ENCODE results near the gene E2F3.
"Not testable (repeated sequence)": the region's sequence is repeated elsewhere in the genome, so short reads cannot be mapped to it uniquely, and the experiment has no call there.

Gene E2F3

GRCh38 chr6:20472748-20473147, 71.1 kb downstream of the E2F3 start:
- DNase-seq: no peak

DNA sequence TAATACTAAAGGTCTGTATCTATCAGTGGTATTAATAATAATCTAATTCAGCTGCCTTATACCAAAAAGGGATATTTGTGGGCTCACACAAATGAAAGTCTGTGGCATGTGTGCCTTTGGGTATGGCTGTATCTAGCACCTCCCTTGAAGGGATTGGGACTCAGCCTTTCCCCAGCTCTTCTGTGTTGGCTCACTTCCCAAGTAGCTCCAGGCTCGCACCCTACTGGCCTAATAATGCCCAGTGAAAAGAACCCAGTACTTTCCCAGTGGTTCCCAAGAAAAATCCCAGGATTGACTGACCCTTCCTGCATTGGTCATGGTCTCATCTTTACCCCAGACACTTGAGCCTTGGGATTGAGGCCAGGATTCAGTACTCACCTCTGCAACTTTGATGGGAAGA, 71.8 kb downstream of the E2F3 start:
- no peak for DNase-seq

DNA sequence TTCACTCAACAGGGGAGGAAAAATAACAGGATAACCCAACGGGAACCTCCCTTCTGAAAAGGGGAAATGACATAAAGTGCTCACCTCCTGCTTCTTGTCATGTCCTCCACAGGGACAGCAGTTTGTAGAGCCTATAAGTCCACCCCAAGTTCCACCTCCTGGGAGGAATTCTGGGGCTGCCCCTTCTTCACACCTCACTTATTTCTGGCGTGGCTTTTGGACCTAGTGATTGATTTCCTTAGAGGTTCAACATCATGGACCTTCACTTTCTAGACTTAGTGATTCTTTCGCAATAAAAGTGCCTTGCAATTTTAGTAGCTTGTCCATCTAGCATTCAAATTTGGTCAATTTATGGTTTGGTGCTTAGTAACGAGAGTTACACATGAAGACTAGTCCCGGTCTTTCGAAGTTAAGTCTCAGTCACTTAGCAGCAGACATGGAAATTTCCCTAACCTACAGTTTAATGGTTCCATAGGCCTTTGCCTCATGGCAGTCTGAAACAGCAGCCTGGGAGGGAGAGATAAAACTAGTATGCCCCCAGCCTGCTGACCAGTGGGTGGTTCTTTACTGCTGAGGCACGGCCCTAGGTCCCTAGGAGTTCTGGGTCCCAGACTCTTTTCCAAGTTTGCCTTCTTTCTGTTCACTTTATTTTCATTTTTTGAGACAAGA, 73.3 kb downstream of the E2F3 start:
- DNase-seq: no peak

GRCh38 chr6:20476501-20477043, 74.9 kb downstream of the E2F3 start:
- DNase-seq: no peak

DNA sequence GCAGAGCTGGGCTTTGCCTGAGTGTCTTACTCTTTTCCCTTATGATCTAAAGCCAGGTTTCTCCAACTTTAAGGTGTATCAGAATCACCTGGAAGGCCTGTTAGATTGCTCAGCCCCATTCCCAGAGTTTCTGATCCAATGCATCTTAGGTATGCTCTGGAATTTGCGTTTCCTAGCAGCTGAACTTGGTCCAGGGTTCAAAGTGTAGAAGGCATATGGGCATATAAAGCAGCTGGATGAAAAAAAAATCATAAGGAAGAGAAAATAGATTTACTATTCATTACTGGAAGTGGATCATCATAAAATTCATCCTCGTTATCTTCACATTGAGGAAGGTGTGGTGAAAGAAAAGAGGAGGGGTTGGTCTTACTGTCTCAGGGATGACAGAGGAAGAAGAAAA, 75.8 kb downstream of the E2F3 start:
- no peak for DNase-seq

DNA sequence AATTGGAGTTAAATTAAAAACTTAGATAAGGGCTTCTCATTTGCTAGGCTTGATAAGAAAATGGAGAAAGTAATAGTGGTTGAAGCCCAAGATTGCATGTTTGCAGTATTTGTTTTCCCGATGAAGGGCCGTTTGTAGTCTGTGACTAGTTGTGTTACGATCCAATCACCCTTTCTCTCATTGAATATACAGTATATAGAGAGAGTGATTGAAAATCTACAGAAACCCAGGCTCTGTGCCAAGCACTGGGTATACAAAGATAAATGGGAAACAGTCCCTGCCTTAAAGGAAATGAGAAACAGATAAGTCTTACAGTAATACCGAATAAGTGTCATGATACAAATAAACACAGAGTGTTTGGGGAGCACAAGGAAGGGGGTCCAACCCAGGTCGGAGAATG, 77.4 kb downstream of the E2F3 start:
- no peak for DNase-seq

DNA sequence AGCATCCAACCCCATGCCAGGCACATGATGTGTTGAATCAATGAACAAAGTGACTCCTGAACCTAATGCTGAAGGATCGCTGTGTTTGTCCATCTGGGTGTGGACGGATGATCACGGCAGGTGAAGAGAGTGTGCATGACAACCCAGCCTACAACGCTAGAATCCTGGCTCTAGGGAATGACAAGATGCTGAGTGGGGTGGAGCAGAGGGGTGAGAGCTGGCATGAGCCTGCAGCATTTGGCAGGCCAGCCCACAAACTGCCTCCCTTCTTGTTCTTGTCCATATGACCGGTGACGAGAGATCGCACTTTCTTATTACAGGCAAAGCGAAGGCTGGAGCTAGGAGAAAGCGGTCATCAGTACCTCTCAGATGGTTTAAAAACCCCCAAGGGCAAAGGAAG, 77.8 kb downstream of the E2F3 start:
- DNase-seq: no peak

GRCh38 chr6:20481281-20481680, 79.6 kb downstream of the E2F3 start:
- DNase-seq: no peak

- DNase-seq: no peak
Observed at GRCh38 chr6:20483887-20484497, 82.3 kb downstream of the E2F3 start.

DNA sequence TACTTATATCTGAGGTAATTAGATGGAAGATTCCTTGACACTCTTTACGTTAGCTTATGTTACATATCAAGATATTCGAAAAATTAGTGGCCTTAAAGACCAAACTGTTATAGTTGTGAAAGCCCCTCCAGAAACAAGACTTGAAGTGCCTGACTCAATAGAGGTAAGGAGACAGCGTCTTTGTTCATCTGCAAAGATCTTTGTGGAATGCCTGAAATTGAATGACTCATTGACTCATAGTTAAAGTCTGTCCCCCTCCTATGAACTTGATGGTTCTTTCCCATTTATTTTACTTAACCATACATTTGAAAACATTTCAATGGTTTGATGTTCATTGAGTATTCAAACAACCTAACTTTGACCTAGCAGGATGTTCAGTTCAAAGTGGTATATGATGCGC, 85.0 kb downstream of the E2F3 start:
- no peak for DNase-seq

DNA sequence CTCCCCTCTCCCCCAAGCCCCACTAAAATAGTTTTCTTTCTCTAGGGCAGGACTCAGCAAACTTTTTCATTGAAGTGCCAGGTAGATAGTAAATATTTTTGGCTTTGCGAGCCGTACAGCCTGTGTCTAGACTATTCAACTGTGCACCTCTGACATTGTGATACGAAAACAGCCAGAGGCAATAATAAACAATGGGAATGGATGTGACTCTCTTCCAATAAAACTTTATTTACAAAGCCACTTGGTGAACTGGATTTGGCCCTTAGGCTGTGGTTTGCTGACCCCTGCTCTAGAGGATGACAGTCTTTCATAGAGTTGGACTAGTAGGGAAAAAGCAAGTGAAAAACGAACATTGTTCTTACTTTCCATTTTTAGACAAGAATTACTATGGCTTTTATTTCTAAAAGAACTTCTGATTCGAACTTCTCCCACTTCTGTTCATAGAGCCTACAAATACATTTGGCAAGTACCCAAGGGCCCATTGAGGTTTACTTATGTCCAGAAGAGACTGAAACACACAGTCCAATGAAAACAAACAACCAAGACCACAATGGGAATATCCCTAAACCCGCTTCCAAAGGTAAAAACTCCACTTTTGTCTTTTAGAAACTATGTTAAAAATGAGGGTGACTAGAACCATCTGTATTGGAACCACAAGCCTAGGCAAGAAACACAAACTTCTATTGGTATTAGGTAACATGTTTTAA, 86.1 kb downstream of the E2F3 start:
- no peak for DNase-seq

DNA sequence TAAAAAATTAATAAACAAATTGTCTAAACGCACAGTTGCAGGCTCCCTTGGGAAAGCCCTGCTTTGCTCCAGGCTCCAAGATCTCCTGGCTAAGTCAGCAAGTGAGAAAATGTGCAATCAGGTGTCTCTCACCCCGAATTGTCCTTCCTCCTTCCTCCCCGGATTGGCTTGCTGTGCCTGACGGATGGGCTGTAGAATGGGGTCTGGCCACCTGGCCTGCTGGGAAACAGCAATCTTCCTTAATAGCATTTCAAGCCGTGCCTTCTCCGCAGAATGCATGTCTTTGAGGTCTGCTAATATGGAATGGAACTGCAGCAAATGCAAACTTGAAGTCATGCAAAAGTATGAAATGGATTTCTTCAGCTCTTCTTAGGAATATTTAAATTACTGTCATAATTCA, 88.9 kb downstream of the E2F3 start:
- no peak for DNase-seq

GRCh38 chr6:20492099-20492498, 90.4 kb downstream of the E2F3 start:
- DNase-seq: no peak

- DNase-seq: no peak
Observed at GRCh38 chr6:20497216-20498040, 95.7 kb downstream of the E2F3 start.

- DNase-seq: no peak
Observed at GRCh38 chr6:20498041-20498385, 96.3 kb downstream of the E2F3 start.

GRCh38 chr6:20509212-20509611, 107.5 kb downstream of the E2F3 start:
- no peak for DNase-seq

DNA sequence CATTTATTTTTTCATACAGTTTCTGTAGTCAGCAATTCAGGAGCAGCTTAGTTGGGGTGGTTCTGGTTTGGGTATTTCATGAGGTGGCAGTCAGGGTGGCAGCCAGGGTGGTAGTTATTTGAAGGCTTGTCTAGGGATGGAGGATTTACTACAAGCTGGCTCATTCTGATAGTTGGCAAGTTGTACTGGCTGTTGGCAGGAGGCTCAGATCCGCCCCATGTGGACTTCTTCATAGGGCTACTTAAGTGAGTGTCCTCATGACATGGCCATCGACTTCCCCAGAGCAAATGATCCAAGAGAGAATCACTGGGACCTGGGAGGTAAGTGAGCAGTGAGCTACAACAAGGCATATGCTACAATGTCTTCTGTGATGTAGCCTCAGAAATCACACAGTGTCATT, 110.2 kb downstream of the E2F3 start:
- DNase-seq: no peak

DNA sequence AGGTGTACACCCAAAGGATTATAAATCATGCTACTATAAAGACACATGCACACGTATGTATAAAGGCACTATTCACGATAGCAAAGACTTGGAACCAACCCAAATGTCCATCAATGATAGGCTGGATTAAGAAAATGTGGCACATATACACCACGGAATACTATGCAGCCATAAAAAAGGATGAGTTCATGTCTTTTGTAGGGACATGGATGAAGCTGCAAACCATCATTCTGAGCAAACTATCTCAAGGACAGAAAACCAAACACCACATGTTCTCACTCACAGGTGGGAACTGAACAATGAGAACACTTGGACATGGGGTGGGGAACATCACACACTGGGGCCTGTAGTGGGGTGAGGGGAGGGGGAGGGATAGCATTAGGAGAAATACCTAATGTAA, 123.5 kb downstream of the E2F3 start:
- not testable (repeated sequence) for DNase-seq

GRCh38 chr6:20529086-20529448, 127.4 kb downstream of the E2F3 start:
- DNase-seq: peak; percentile 7

DNA sequence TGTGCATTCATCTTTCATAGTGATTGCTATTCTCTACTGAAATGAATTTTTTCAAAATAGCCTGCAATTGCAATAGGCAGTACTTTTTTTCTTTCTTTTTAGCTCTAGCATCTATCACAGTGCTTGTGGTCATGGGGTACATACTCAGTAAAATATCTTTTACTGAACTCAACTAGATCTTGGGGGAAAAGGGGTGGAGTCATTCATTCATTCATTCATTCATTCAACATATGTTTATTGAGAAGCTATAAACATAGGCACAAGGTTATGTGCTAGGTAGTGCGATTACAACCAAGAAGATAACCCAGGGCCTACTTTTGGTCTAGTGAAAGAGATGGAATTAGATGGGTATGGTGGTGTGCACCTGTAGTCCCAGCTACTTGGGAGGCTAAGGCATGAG, 131.2 kb downstream of the E2F3 start:
- DNase-seq: no peak

- DNase-seq: no peak
Observed at GRCh38 chr6:20533746-20534294, 132.1 kb downstream of the E2F3 start.

DNA sequence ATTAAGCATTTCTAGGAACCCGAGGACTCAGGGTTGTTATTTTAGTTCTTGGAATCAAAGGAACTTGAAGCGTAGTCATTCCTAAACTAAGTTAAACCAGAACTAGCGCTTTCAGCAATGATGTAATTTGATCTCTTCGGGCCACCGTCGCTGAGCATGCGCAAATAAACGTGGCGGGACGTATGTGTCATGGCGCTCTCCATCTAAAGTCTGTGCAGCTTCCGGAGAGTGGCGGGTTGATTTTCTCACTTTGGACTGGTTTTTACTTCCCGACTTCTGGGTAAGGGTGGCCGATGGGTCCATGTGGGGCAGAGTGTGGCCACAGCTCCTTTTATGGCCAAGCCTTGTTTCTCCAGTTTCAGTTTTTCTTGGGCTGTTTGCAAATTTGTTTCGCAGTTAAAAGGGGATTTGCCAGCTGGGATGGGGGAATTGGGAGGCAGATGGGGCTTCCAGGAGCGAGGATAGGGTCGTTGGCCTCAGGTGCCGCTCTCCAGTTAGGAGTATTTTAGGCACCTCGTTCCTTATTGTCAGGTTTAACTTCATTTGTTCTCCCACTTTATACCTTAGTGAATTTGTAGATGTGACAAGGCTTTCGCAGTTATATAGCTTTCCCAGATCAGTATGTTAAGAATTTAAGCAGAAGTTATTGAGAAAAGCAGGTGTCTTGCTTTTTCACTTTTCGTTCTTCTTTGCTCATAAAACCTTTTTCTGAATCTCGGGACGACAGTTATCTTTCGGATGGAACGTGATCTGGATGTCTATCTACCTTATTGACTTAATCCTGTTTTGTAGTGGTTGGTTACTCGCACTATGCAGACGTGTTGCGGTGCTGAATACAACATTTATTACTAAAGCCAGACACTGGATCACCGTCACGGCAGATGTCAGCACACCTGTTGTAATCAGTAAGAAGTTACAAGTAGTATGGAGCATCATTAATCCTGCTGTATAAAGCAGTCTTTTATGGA, 132.9 kb downstream of the E2F3 start, which contains the start of gene CDKAL1:
Gene CDKAL1, plus strand, starts transcription at position 163 of the 968 bp plus-strand sequence. CDS start 11,894 bp downstream, outside the sequence.
- DNase-seq: peak; percentile 94

All from NCI-H2227 treated with DMSO at 0.1 percent for 48 hours (cell line).